Measurements from ENCODE around the gene SDK2.

The SDK2 gene

DNA sequence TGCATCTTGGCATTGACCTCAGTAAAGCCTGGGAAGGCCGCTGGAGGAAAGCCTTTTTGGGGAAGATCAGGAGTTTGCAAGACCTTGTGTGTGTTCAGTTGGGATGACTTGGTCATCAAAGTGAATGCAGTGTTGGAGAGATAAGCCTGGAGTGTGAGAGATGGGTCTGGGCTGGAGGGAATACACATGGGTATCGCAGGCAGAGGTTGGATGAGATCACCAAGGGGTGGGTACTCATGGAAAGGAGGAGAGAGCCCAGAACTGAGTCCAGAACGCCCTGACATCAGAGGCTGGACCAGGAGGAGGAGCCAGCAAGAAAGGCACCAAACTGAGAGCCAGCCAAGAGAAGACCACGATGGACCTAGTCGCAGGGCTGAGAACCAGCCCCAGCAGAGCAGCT, 35.2 kb downstream of the SDK2 start:
- no peak for DNase-seq

DNA sequence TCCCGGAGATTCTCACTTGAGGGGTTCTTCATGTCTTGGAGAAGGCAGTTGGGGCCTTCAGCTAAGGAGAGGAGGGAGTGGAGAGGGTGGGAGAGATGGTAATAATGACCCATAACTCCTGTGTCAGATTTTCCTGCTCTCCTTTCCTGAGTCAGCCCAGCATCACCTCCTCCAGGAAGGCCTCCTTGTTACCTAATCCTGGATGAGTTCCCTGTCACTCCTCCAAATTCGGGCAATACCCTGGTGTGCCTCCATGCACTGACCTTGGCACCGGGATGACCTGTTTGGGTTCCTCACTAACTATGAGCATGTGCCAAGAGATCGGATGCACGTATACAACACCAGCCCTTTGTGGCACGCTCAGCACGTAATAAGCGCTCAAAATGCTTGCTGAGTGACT, 38.8 kb downstream of the SDK2 start:
- DNase-seq: no peak

DNA sequence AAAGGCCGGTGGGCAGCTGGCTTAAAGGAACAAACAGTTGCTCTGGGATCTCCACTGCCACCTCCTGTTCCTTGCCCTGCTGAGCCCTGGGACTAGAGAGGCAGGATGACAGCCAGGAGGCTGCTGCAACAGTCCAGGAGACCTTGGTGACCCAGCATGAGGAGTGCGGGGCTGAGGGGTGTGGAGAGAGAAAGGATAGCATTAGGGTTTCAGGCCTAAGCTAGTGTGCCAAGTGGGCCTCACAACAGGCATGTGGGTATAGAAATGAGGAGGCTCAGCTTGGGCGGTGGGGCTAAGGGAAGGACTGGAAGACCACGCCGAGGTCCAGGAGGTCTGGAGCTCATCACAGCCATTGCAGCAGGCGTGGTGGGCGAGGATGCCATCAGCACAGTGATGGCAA, 39.8 kb downstream of the SDK2 start:
- DNase-seq: no peak

DNA sequence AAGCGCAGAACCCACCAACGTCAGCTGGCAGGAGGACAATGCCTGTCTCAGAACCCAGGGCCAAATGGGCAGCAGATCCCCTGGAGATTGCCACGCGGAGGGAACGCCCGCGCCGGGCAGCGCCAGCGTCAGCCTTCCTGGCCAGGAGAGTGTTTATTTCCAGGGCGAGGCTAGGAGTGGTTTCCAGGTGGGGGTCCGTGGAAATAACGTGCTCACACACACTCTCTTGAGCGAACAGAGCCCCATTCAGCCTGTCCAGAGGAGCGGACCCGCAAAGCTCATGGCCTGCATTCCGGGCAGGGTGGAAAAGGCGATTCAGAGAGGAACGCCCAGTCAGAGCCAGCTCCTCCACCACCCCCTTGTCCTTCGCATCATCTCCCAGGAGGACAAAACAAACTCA, 40.3 kb downstream of the SDK2 start:
- no peak for DNase-seq

DNA sequence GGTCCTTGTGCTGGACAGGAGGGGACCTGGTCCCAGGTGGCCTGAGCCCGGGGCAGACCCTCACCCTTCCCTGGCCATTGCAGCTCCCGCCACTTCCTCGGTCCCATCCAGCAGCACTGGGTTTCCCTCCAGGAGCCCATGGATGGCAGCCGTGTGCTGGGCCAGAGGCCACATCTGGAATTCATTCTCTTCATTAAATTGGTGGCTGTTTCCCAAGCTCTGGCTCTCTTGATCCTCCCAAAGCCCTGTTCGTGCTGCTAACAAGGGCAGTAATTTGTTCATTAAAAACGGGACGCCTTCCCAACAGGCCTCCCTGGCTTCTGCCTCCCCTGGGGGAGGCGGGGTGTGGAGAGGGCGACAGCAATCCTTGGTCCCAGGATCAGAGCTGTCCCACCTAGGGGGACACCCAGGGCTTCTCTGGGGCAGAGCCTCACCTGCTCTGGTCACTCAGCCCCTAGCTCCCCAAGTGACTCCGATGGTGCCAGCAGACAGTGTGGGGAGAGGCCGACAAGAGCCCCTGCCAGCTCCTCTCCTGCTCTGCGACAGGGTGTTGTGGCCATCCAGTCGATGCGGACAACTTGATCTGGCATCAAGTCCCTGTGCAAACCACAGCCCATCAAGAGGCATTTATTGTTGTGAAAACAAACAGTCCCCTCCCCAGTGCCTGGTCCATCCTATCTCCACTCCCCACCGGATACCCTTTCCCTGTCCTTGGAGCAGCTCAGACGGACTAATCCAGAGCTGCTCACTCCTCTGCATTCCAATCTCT, 44.0 kb downstream of the SDK2 start:
- DNase-seq: no peak

DNA sequence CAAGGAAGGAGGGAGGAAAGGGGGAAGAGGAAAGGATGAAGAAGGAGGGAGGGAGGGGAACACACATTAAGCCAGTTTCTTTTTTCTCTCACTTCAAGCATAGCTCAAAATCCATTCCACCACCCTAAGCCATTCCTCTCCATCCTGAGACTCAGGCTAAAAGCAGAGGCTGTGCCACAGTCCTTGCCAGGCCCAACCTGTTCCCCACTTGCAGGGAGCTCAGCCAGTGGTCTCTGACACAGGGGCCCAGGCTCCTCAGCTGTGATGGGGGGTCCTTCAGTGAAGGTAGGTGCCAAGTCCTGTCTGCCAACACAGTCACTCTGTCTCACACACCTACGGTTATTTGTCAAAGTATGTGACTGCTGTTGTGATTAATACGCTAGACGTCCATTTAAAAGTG, 44.6 kb downstream of the SDK2 start:
- DNase-seq: no peak

DNA sequence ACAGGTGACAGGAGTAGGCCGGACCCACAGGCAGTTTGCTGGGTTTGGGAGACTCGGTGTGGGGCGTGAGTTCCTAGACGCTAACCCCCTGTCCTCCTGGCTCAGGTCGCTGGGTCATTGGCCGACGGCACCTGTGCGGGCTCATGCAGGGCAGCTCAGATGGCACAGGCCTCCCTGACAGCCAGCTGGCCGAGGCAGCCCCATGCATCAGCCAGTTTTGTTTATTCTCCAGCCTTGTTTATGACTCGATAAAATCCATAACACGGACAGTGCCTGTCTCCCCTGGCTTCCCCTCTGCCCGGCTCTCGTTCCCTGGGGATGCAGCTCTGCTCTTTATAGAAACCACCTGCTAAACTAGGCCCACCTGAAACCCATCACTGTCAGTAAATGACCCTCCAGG, 46.0 kb downstream of the SDK2 start:
- no peak for DNase-seq

DNA sequence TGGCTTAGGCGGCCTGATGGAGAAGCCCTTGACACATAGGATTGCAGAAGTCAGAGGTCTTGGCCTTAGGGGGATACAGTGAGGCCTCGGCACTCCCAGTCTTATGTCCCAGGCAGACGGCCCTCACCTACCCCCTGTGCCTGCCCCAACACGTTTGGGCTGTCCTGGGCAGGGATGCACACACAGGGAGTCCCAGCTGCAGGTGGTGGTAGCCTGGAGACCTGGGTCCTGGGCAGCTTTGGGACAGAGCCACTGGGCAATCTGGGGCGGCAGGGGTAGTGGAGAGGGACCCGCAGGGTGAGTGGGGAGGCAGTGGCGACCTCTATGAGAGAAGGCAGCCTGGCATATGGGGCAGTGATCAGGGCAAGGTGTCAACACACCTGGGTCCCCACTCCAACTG, 48.3 kb downstream of the SDK2 start:
- DNase-seq: no peak

DNA sequence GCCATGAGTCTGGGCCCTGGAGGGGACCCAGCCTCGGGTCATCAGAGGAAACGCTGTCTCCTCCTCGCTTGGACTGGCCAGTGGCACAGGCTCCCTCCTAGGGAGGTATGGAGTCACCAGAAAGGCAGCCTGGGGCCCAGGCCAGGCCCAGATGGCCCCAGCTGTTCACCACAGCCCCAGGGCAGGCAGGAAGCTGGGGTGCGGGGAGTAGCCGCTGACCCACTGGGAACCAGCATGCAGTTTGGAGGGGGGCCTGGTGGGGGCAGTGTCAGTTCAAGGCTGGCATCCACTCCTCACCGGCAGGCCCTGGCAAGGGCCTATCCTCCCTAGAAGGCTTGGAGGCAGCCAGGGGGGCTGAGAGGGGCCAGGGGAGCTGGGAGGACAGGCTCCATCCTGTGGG, 48.8 kb downstream of the SDK2 start:
- peak in 1 of 2 donors; percentile 16 for DNase-seq

DNA sequence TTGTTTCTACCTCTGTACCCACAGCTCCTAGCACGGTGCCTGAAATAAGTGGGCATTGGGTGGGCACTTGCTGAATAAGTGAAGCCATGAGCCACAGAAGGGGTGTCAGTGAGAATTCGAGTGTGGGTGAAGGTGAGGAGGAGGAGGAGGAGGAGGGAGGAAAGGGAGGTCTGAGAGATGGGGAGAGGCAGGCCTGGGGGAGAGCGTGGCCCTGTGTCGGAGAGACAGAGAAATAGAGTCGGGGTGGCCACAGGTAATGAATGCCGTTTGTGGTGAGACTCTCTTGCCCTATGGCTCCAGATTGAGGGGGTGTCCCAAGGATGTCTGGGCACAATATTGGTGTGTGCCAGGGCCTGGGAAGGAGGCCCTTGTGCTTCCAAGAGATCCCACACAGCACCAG, 49.2 kb downstream of the SDK2 start:
- DNase-seq: no peak

DNA sequence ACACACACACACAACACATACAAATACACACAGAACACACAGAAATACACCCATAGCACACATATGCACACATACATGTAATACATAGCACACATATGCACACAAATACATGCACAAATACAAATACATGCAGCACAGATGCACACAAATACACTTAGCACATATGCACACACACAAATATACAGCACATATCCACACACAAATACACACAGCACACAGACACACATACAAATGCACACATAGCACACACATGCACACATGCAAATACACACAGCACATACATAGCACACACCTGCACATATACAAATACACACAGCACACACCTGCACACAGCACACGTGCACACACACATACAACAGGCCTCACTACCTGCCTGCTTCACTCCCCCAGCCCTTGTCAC, 49.6 kb downstream of the SDK2 start:
- no peak for DNase-seq

DNA sequence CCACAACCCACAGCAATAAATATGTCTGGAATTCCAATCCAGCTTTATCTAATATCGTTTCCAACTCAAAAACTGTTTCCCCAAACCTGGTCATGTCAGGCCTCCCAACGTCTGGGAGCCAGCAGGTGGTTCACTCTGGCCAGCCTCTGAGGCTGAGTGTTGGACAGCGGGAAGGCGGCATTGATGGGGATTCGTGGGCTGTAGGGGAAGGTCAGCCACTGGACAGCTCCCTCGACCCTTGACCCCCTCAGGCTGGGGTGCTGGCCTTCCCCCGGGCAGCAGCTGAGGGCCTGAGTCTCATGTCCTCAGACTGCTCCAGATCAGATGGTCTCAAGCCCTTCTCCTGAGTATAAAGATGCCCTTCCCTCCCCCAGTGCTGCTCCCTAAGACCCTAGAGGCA, 50.2 kb downstream of the SDK2 start:
- DNase-seq: no peak

DNA sequence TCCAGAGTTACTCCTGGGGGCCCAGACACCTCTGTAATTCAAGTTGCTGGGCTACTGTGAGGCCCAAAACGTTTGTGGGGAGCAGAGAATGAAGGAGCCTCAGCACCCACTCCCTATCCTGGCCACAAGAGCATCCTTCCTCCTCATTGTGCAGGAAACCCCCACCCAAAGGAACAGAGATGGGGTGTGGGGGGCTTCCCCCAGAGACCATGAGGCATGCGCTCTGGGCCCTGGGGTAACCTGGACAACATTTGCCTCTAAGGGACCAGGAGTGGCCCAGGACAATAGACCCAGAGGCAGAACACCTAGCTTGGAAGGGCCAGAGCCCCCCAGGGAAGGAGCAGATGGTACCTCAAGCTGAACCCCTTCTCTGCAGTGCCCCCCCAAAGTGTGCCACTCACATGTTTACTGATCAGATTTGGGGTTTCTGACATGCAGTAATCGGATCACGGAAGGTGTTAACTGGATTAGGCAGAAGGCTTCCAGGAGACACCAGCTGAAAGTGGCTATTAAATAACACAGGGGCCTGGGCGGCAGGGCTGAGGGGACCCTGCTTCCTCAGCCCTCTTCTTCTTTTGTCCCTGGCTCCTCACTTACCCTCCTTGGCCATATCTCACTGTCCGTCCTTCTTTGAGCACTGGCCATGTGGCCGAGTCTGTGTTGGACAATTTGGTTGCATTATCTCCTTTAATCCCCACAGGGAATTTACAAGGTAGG, 50.8 kb downstream of the SDK2 start:
- no peak for DNase-seq

DNA sequence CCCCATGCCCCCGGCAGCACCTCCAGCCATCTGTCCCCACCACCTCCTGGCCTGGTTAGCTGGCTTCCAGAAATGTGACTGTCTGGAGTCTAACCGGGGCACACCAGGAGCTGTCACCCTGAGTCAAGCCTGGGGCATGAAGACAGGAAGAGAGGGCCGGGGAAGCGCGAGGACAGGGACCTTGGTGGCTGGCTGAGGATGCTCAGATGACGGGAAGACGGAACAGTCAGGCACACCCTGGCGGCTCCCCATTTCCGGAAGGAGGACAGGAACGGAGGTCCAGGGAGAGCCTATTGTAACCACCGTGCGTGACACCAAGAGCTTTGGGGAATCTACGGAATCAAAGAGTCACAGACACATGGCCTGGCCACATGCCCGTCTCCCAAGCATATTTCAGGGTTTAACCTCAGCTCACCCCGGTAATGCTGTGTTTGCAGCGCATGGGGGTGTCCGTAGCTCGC, 51.7 kb downstream of the SDK2 start:
- no peak for DNase-seq

DNA sequence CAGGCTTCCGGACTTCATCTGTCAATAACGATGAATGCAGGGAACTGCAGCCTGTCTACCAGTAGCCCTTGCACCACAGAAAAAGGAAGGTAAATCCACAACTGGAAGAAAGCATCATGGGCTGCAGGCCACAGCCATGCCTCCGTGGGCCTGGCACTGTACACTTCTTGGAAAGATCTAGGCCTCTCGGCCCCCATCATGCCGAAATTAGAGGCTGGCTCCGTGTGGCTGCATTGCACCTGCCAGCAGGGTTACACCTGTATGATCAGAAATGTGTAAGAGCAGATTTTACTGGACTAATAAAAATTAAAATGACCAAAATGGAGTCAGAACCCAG, 52.2 kb downstream of the SDK2 start:
- no peak for DNase-seq

DNA sequence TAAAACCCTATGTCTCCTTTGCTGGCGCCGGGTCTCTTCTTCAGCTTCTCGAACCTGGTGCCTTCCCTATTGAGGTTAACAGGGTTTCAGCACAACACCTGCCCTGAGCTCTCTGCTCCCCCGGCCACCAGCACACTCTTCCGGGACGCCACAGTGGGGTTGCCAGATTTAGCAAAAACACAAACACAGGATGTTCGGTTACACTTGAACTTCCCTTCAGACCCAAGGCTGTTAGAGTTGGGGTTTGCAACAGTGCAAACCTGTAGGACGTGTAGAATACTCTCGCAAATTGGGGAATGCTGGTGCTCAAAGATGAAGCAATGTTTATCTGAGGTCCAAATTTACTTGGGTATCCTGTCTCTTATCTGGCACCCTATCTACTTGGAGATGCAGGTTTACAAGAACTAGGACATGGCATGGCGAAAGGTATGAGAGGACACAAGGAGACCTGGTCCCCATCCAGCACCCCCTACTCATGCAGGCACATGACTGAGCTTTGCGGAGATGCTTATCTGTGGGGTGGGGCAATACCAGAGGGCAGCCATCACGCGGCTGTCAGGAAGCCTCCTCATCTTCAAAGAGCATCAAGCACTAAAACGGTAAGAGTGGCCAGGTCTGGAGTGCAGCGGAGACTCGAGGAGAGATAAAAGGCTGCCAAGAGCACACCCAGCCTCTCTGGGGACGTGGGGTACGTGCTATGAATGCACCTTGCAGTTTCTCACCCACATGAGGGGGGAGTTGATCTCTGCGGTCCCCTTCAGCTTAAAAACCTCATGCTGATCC, 52.8 kb downstream of the SDK2 start:
- DNase-seq: peak; percentile 52 to 68

DNA sequence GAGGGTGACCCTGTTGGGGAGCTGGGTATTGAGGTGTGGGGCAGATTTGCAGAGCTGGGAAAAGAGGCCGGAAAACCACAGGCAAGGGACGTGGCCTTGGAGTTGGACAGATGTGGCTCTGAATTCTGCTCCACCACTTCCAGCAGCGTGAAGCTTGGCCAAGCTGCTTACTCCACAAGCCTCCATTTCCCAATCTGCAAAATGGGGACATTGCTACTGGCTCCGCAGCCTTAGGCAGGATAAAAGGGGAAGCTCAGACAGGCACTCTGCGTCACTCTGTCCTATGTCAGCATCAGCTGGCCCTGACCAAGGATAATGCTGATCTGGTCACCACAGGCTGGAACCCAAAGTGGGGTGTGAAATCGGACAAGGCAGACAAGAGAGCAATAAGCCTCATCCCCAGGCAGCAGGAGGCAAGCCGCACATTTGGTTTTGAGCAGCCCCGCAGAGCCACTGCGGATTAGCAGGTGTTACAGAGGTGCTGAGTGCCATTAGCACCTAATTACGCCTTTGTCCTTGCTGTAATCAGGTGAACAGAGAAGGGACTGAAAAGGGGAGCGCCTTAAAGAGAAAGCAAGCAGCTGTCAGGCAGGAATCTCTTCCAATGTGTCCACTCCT, 54.8 kb downstream of the SDK2 start:
- DNase-seq: no peak

DNA sequence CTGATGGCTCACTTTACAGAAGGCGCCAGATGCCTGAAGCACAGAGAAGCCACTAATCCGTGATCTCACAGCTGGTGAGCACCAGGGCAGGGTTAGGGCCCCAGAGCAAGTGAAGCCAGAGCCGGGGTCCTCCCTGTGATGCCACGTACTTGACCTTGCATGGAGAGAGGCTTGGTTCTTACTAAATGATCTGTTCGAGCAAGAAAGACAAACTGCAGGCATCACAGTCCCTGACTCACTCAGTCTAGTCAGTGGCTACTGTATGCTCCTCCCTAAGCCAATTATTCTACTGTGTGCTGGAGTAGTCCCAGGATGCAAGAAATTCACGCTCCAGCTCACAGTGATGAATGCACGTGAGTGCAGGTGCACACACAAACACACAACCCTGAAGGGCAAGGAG, 55.4 kb downstream of the SDK2 start:
- no peak for DNase-seq

DNA sequence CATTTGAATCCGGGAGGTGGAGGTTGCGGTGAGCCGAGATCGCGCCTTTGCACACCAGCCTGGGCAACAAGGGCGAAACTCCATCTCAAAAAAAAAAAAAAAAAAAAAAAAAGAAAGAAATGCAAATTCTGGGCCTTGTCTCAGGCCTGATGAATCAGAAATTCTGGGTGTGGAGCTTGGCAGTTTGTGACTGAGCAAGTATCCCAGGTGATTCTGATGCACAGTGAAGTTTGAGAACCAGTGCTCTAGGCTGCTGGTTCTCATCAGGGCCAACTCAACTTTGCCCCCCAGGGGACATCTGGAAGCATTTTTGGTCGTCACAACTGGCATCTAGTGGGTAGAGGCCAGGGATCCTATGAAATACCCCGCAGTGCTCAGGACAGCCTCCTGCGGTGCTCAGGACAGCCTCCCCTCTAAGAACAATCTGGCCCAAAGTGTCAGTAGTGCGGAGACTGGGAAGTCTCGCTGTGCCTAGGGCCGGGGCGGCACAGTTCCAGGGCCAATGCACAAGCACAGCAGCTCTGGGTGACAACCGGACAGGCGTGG, 55.9 kb downstream of the SDK2 start:
- no peak for DNase-seq

DNA sequence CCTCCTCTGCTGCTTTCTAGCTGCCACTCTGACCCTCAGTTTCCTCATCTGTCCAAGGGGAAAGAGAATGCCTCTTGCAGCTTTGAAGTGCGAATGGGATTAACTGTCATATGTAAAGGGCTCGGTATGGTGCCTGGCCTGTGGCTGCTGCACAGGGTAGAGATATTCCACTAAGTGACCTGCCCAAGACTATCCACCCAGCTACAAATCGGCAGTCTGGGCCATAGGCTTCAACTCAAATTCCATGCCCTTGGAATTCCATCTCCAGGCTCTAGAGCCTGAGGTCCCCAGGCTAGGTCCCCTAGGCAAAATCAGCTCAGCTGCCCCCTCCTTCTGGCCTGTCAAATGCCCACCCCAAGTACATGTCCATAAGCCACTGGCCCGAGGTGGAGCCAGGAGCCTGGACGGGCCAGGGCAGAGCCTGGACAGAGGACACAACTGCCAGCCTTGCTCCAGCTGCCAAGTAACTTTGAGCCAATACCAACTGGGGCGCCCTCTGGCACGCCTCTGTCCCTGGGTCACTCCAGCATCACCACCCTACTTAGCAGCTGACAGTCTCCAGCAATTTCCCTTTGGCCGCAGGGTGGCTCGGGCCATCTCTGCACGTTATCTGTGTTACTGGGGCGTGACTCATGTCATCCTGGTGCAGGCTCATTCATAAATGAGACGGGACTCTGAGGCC, 57.2 kb downstream of the SDK2 start:
- DNase-seq: no peak

DNA sequence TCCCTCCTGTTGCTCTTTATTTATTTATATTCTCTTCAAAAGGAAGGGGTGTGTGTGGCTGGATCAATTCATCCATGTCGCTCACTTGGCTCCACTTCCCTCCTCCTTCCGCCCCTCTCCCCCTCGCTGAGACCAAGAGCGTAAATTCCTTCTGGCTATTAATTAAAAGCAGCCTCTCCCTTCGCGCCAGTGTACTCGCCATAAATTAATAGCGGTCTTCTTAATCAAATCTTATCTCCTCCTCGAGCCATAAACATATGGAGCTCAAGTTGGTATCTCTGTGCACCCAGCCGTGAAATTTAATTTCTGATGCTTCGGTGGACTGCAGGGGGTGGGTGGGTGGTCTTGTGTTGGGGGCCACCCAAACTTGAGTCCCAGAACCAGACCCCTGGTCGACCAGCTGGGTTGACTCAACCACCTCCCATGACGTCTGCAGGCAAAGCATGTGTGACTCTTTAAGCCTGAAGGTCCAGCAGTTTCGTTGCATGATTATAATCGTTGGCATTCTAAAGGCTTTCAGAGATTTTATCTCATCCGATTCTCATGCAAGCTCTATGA, 57.9 kb downstream of the SDK2 start:
- no peak for DNase-seq

DNA sequence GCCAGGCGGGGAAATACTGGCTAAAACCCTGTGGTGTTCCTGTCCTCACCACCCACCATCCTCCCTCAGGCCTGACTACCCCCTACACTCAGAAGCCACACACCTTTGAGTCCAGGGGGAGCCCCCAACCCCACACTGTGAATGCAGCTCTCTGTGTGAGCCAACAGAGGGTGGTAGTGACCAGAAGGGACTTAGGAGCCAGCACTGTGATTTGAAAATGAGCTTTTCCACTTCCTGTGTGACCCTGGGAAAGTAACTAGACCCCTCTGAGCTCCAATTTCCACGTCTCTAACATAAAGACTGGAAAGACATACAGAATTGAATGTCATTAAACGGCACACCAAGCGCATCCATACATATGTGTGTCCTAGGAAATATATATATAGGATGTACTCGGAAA, 58.7 kb downstream of the SDK2 start:
- DNase-seq: no peak

All from CD4-positive, alpha-beta T cell treated with Interleukin-4 for 1 hour (primary cell).